NCI-H524 (cell line): ENCODE data around the gene OGDHL.
"Not testable (repeated sequence)": the region's sequence is repeated elsewhere in the genome, so short reads cannot be mapped to it uniquely, and the experiment has no call there.

Experiments used
- DNase-seq, 2 experiments: peaks; one replicate each; lab custom pipeline; 2025; lab: John Stamatoyannopoulos, UW

The OGDHL gene

GRCh38 chr10:49739426-49739825 lies 22.7 kb downstream of the OGDHL start:
- no peak for DNase-seq

GRCh38 chr10:49738616-49739360 lies 23.3 kb downstream of the OGDHL start:
- DNase-seq: peak in 1 of 2 experiments; percentile 18

GRCh38 chr10:49737474-49738201 lies 24.5 kb downstream of the OGDHL start:
- no peak for DNase-seq

- no peak for DNase-seq
These were observed 25.5 kb downstream of the OGDHL start for GRCh38 chr10:49736564-49737113.

GRCh38 chr10:49735848-49736563 lies 26.1 kb downstream of the OGDHL start:
- no peak for DNase-seq

GRCh38 chr10:49735161-49735560 lies 27.0 kb downstream of the OGDHL start:
- no peak for DNase-seq

GRCh38 chr10:49734676-49735075 lies 27.4 kb downstream of the OGDHL start:
- DNase-seq: no peak

GRCh38 chr10:49733866-49734265 lies 28.3 kb downstream of the OGDHL start:
- no peak for DNase-seq

GRCh38 chr10:49726593-49726992 lies 35.5 kb downstream of the OGDHL start:
- no peak for DNase-seq

GRCh38 chr10:49715157-49715556 lies 47.0 kb downstream of the OGDHL start:
- DNase-seq: not testable (repeated sequence)

- DNase-seq: no peak
These were observed 48.9 kb downstream of the OGDHL start for GRCh38 chr10:49713266-49713665.

GRCh38 chr10:49711481-49711880 lies 50.6 kb downstream of the OGDHL start:
- no peak for DNase-seq

GRCh38 chr10:49710966-49711365 lies 51.2 kb downstream of the OGDHL start:
- DNase-seq: no peak

- no peak for DNase-seq
These were observed 52.2 kb downstream of the OGDHL start for GRCh38 chr10:49709934-49710333.

- no peak for DNase-seq
These were observed 54.5 kb downstream of the OGDHL start for GRCh38 chr10:49707585-49707984.

GRCh38 chr10:49700997-49701396 lies 61.1 kb downstream of the OGDHL start:
- DNase-seq: peak; percentile 12 to 57

- DNase-seq: no peak
These were observed 61.9 kb downstream of the OGDHL start for GRCh38 chr10:49700211-49700610.

- DNase-seq: no peak
These were observed 63.4 kb downstream of the OGDHL start for GRCh38 chr10:49698679-49699078.

- no peak for DNase-seq
These were observed 65.8 kb downstream of the OGDHL start for GRCh38 chr10:49696311-49696710.

- no peak for DNase-seq
These were observed 67.7 kb downstream of the OGDHL start for GRCh38 chr10:49694466-49694865.

GRCh38 chr10:49691588-49691987 lies 70.5 kb downstream of the OGDHL start:
- no peak for DNase-seq

GRCh38 chr10:49690698-49691356 lies 71.3 kb downstream of the OGDHL start:
- no peak for DNase-seq
